Cardiac muscle cell (in vitro differentiated cells and primary cell): ENCODE measurements around the gene AWAT2. TPM values are rescaled to one million over a fixed set of nuclear protein-coding genes. Genes with fewer than 3 reads are reported as not detected.
A peak's percentile ranks its signal among the peaks of the same experiment; 100 is the strongest.

Source experiments
- DNase-seq, 2 donors: peaks; one replicate each; pipeline versions ENCODE4 v3.0.0 to v3.0.0-alpha.2; 2010 to 2017; ENCODE audit warnings: low read depth in 1 of 2, low spot score in 1 of 2
- H3K27ac ChIP-seq: fragments of 200-600 bp; sonication (generic); 2 replicates; pipeline ENCODE4 v1.5.1; 2016
- H3K27me3 ChIP-seq: fragments of 200-600 bp; sonication (generic); 2 replicates; pipeline ENCODE4 v1.6.0; 2016; ENCODE audit warnings: control low read depth
- H3K36me3 ChIP-seq: fragments of 200-600 bp; sonication (generic); 2 replicates; pipeline ENCODE4 v1.5.1; 2016; ENCODE audit warnings: control low read depth
- H3K4me1 ChIP-seq: fragments of 200-600 bp; sonication (generic); 2 replicates; pipeline ENCODE4 v1.8.1; 2017; ENCODE audit warnings: low read depth, mild to moderate bottlenecking, mixed run types
- H3K4me3 ChIP-seq: fragments of 200-600 bp; sonication (generic); 2 replicates; pipeline ENCODE4 v1.5.1; 2016; ENCODE audit warnings: mild to moderate bottlenecking
- H3K9me3 ChIP-seq: fragments of 200-600 bp; sonication (generic); 2 replicates; pipeline ENCODE4 v1.5.1; 2017; ENCODE audit warnings: low read depth, mild to moderate bottlenecking, control low read depth
- polyA plus RNA-seq: library from polyadenylated mRNA; unstranded; fragments of >200 nt; fragmentation: Nextera tagmentation; extraction: Ambion mirVana; gene quantifications from 2 replicates; pipeline ENCODE4 v1.2.1, GENCODE V29; 2016
- total RNA-seq: library from RNA; depleted of rRNA; stranded (reverse); fragments of >200 nt; gene quantifications from 2 replicates; pipeline ENCODE4 v1.2.3, GENCODE V29; 2016
- TF ChIP-seq, protein P1 (sequence below): IDR thresholded peaks from 2 replicates; pipeline ENCODE4 v1.5.1; 2012; ENCODE audit warnings: low read depth, mild to moderate bottlenecking, low read length

The AWAT2 gene
- total and polyA plus RNA-seq, 2 experiments from 2014 or later: not detected

DNA sequence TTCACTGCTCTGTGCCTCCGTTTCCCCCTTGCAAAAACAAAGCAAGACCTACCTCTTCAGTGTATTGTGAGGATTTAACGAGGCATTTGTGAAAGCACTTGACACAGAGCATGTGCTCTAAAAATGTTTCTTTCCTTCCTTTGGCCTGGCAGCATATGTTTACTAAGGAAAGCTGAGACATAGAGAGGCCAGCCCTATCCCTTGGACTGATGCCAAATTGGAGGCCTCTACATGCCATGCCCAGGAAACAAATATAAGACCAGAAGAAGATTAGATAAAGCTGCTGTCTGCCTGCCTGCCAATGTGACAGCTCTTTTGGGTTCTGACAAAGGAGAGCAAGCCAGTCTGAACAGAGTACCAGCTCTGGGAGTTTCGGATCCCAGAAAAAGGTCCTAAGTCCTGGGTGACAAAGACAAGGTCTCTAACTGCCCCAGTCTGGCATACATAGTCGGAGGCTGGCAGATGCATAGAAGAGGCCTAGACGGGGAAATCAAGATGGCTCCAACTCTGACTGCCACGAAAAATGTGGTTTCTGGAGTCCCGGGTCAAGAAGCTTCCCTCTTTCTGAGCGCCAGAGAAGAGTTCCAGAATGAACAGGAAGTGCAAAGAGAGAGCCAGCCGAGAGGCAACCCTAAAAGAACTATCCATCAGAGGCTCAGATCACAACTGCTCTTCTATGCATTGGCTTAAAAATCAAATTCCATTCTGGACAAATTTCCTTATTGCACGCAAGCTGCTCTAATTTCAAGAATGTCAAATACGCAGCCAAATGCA, 38.3 kb upstream of the AWAT2 start:
- TF ChIP-seq, protein P1, sequence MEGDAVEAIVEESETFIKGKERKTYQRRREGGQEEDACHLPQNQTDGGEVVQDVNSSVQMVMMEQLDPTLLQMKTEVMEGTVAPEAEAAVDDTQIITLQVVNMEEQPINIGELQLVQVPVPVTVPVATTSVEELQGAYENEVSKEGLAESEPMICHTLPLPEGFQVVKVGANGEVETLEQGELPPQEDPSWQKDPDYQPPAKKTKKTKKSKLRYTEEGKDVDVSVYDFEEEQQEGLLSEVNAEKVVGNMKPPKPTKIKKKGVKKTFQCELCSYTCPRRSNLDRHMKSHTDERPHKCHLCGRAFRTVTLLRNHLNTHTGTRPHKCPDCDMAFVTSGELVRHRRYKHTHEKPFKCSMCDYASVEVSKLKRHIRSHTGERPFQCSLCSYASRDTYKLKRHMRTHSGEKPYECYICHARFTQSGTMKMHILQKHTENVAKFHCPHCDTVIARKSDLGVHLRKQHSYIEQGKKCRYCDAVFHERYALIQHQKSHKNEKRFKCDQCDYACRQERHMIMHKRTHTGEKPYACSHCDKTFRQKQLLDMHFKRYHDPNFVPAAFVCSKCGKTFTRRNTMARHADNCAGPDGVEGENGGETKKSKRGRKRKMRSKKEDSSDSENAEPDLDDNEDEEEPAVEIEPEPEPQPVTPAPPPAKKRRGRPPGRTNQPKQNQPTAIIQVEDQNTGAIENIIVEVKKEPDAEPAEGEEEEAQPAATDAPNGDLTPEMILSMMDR: no peak
- Histone ChIP-seq H3K9me3 (no peaks in the 10 kb centered on the region), H3K27me3 (no peaks in the 10 kb centered on the region), H3K27ac (no peak overlapping the region), H3K4me3 (no peak overlapping the region), H3K36me3 (no peaks in the 10 kb centered on the region), H3K4me1 (no peaks in the 10 kb centered on the region)
- peak; percentile 39 to 58 for DNase-seq

DNA sequence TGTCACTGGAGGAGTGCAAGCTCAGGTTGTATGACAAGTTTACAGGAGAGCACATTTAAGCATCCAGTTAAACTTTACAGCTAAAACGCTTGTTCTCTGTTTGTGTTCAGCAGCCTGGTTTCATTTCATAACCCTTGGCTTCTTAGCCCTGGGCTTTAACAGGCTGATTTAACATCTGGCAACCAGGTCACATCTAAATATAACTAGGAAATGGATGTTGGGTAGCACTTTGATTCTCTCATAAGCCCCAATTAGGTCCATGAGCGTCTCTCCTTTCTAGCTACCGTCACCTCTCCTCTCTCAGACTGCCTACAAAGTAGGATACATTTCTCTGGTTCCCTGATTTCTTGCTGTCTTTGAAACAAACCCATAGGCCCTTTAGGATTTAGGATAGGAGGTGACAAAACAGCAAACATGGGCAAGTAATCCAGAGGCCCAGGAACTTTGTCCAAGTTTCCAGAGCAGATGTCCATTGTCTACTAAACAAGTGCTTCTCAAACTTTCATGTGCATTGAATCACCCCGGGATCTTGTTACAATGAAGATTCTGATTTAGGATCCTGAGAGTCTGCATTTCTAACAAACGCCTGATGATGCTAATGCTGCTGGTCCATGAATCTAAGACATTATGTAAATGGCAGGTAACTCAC, 35.0 kb upstream of the AWAT2 start:
- no peaks in the 10 kb centered on the region for H3K36me3 ChIP-seq
- no peaks in the 10 kb centered on the region for H3K9me3 ChIP-seq
- no peak for DNase-seq
- no peaks in the 10 kb centered on the region for H3K27me3 ChIP-seq
- H3K4me3 ChIP-seq: no peak overlapping the region
- TF ChIP-seq, protein P1: no peak
- H3K4me1 ChIP-seq: no peaks in the 10 kb centered on the region
- H3K27ac ChIP-seq: no peak overlapping the region

DNA sequence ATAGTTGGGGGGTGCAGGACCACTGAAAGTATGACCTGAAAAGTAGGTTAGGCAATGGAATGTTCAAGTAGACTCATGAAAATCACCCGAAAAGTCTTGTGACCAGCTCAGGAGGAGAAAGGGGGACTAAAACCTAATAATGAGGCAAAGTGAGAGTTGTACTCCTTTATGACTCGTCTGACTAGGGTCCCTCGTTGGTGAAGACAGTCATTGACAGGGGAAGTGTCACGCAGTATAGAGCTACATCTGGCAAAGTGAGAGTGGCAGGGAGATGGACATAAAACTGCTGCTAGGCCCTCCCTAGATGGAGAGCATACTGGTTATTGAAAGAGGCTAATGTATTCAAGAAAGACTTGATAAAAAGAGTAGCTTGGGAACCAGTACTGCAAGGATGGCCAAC, 33.0 kb upstream of the AWAT2 start:
- no peaks in the 10 kb centered on the region for H3K9me3 ChIP-seq
- no peak for DNase-seq
- H3K36me3 ChIP-seq: no peaks in the 10 kb centered on the region
- H3K4me1 ChIP-seq: no peaks in the 10 kb centered on the region
- H3K27ac ChIP-seq: no peak overlapping the region
- TF ChIP-seq, protein P1: no peak
- H3K27me3 ChIP-seq: no peaks in the 10 kb centered on the region
- no peak overlapping the region for H3K4me3 ChIP-seq

DNA sequence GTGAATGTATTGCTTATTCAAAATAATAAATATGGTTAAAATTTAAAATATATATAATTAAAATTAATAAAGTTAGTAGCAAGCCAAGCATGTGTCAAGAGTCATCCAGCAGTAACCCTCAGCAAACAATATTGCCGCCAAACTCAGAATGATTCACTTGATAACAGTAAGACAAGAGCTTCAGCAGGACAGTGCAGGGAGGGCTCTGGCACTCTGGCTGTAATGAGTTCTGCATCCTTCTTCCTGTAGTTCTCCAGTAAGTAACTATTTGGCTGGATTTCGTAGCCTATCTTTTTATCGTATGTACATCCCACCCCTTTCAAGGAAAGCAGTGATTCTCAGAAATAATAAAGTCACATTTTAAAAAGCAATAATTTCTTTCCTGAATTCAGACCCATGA, 30.1 kb upstream of the AWAT2 start:
- no peak overlapping the region for H3K27ac ChIP-seq

DNA sequence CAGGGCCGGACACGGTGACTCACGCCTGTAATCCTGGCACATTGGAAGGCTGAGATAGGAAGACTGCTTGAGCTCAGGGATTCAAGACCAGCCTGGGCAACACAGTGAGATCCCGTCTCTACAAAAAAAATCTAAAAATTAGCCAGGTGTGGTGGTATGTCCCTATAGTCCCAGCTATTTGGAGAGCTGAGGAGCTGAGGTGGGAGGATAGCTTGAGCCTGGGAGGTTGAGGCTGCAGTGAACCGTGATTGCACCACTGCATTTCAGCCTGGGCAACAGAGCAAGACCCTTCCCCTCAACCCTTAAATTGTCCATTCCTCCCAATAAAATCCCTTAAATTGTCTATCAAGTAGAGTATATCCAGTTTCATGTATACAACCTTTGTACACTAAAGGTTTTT, 29.6 kb upstream of the AWAT2 start:
- H3K4me1 ChIP-seq: no peaks in the 10 kb centered on the region

More for the DNA sequence above, 30.1 kb upstream of the AWAT2 start:
- DNase-seq: peak in 1 of 2 donors; percentile 14
- Histone ChIP-seq H3K4me1 (no peaks in the 10 kb centered on the region), H3K36me3 (no peaks in the 10 kb centered on the region), H3K4me3 (no peak overlapping the region), H3K27me3 (no peaks in the 10 kb centered on the region), H3K9me3 (no peaks in the 10 kb centered on the region)
- TF ChIP-seq, protein P1: no peak

More for the DNA sequence above, 29.6 kb upstream of the AWAT2 start:
- Histone ChIP-seq H3K27ac (no peak overlapping the region), H3K4me3 (no peak overlapping the region), H3K9me3 (no peaks in the 10 kb centered on the region), H3K36me3 (no peaks in the 10 kb centered on the region), H3K27me3 (no peaks in the 10 kb centered on the region)
- DNase-seq: peak in 1 of 2 donors; percentile 8
- TF ChIP-seq, protein P1: no peak
